Suppressor macrophage (primary cell): Measurements from ENCODE around the gene PI4K2B.
"Not testable (repeated sequence)": the region's sequence is repeated elsewhere in the genome, so short reads cannot be mapped to it uniquely, and the experiment has no call there.

Experiments
- DNase-seq, 4 experiments: peaks; one replicate each; pipeline ENCODE4 v3.0.0-alpha.2; 2020 to 2022
- total RNA-seq, 17 experiments: gene quantifications; one replicate each; lab custom pipeline; 2026; ENCODE audit warnings: mixed read lengths in 6 of 17, inconsistent platforms in 3 of 17; lab: John Stamatoyannopoulos, UW

PI4K2B gene
- 44.1 to 258 (median 87.9) reads per million in 17 experiments for total RNA-seq

DNA sequence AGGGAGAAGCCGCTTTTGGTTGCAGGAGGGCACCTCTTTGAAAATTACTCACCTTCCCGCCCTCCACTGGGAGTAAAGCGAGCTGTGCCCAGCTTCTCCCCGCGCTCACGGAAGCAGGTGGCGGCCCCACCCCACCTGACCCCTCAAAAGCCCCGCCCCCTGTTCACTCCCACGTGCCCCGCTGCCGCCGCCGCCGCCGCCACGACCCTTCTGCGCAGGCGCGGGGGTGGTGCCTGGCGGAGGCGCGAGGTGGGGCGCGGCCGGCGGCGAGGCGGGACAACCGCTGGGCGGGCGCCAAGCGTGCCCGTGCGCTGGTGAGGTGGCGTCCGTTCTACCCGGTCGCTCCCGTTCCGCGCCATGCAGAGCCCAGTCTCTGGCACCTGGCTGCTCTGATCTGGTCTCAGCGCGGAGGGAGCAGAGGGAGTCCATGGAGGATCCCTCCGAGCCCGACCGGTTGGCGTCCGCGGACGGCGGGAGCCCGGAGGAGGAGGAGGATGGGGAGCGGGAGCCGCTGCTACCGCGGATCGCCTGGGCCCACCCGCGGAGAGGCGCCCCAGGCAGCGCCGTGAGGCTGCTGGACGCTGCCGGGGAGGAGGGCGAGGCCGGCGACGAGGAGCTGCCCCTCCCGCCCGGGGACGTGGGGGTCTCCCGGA is at the start of gene PI4K2B:
PI4K2B (plus strand) TSS at position 297 of the 653 bp plus-strand sequence; CDS start at position 428, 131 bp downstream.
- peak; percentile 93 to 99 (median 96) for DNase-seq

DNA sequence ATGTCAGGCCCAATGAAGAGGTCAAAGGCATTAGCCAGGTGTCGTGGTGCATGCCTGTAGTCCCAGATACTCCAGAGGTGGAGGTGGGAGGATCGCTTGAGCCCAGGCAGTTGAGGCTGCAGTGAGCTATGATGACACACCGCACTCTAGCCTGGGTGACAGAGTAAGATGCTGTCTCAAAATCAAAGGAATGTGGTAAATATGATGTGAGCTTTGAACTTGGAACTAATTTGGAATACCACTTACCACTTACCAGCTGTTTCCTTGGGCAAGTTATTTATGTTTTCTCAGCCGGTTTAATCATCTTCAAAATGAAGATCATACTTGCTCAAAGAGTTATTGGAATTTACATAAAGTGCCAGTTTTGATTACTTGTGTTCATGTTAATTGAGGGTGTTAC is 49.8 kb upstream of the PI4K2B start:
- DNase-seq, result no peak

DNA sequence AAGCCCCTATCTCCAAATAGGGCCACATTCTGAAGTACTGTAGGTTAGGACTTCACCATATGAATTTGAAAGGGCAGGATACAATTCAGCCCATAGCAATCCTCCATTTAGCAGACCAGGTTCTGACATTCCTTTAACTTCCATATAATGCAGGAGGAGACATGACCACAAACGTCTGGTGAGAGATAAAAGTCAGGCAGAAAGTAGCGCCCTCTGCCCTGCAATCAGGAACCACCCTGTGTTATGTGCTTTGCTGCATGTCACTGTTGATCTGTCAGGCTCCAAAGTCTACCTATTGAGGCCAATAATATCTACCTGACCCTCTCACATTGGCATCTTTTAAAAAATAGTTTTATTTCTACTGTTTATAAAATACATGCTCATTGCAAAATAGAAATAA is 43.4 kb upstream of the PI4K2B start:
- no peak for DNase-seq

GRCh38 chr4:25198713-25199112 is 35.1 kb upstream of the PI4K2B start:
- DNase-seq, result no peak

DNA sequence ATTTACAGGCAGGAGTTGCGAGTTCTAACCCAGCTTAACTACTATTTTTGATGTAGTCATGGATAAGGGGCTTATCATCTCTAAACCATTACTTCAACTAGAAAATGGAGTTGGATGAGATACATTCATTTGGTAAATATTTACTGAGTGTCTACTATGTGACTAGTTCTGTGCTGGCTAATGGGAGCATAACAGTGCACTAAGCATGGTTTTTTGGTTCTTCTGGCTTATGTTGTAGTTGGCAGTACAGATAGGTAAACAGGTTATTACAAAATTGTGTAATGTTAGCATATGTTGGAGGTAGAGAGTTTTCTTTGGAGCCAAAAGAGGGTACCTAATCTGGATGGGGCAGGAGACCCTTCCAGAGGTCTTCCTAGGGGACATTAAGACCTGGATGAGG is 25.8 kb upstream of the PI4K2B start:
- no peak for DNase-seq

GRCh38 chr4:25209702-25210101 is 24.1 kb upstream of the PI4K2B start:
- DNase-seq, result no peak

DNA sequence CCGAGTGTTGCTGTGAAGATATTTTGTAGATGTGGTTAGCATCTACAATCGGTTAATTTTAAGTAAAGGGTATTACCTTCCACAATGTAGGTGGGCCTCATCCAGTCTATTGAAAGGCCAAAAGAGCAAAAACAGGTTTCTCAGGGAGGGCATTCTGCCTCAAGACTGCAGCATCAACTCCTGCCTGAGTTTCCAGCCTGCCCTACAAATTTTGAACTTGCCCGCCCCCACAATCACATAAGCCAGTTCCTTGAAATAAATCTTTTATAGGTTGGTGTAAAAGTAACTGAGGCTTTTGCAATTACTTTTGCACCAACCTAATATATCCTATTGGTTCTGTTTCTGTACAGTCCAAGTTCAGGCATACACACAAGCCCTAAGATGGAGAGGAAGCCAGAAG is 22.1 kb upstream of the PI4K2B start:
- DNase-seq, result no peak

DNA sequence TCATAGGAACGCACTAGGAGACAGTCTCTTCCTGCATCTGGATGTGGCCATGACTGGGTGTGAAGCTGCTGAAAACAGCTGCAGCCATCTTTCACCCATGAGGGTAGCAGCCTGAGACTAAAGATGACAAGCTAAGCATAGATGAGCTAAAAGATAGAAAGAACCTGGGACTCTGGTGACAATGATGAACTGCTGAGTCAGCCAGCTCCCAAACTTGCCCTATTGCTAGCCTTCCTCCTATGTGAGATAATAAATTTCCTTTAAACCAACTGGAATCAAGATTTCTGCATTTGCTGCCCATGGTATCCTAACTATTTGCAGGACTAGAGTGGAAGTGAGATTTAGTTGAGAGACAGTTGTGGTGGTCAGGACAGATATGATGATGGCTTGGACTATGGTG is 21.0 kb upstream of the PI4K2B start:
- no peak for DNase-seq

- no peak for DNase-seq
Measured at GRCh38 chr4:25213347-25213979, 20.4 kb upstream of the PI4K2B start.

- DNase-seq, result not testable (repeated sequence)
Measured at GRCh38 chr4:25214750-25215149, 19.1 kb upstream of the PI4K2B start.

GRCh38 chr4:25215511-25215910 is 18.3 kb upstream of the PI4K2B start:
- DNase-seq, result no peak

GRCh38 chr4:25221377-25221776 is 12.5 kb upstream of the PI4K2B start:
- DNase-seq, result no peak

DNA sequence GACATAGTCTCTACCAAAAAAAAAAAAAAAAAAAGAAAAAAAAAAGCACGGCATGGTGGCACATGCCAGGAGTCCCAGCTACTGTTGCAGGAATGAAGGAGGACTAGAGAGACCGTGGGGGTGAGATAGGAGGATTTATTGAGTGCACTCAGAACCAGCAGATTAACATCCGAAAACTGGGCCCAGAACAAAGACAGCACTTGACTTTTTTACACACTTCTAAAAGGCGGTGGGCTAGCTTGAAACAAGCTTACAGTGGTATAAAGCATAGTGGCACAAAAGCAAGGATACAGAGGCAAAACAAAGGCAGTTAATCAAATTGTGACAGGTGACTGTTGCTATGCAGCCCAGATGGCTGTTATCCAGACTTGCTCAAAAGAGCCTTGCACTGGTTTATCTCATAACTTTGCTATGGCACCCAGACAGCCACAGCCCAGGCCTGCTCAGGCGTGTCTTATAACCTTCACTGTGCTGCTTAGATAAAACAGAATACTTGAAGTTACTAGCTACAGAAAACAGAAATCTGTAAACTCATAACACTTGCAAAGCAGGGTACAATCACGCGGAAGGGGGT is 9.9 kb upstream of the PI4K2B start:
- peak; percentile 23 to 44 (median 34) for DNase-seq

DNA sequence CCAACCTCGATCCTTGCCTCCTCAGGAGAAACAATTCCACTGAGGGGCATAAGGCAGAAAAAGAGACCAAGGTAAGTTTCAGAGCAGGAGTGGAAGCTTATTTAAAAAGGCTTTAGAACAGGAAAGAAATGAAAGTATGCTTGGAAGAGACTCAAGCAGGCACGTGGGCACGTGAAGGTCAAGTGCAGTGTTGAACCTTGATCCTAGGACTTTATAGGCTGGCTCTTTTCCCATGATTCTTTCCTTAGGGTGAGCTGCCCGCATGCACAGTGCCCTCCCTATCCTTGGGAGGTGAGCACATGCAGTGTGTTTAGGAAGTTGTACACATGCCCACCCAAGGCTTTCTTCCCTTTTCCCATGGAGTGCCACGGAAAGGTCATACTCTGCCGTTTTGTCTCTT is 4.0 kb upstream of the PI4K2B start:
- no peak for DNase-seq

GRCh38 chr4:25233194-25233593 is 639 bp upstream of the PI4K2B start:
- DNase-seq, result no peak

DNA sequence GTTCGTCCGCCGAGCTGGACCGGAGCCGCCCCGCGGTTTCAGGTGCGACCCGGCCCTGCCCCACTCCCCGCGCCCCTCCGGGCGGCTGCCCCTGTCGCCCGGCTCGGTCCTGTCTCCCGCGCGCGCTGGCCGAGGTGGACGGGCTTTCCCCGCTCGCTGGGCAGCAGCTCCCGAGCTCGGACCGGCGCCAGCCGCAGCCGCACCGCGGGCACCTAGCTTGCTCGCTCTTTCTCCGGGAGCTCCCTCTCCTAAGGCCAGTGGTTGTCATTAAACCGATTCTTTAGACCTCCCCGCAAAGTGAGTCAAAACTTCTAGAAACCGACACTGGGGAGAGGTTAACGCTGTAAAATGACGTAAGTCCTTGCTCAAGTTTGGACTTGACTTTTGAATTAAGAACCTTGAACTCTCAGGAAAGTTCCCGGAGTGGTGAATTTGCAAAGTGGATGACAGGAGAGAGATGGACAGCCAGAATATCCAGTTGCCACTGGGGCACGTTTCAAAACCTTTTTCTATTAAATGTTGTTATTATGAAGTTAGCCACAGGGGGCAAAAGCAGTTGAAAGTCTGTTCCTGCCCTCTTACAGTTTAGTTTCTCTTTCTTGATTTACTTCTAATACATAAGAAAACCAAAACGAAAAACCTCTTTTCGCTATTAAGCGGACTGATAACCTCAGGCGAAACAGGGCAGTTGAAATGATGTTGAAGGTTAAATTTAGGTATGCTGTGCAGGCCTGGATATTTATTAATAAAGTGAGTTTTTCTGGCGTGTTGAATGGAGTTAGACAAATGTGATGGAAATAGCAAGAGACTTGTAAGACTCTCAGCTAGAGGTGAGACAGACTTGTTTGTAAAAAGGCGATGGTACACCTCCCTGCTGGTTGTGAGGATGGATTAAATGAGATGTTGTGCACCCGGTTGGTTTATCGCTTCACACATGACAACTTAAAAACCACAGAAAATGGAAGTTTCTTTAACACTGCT is 847 bp downstream of the PI4K2B start:
- peak; percentile 70 to 89 (median 81) for DNase-seq

DNA sequence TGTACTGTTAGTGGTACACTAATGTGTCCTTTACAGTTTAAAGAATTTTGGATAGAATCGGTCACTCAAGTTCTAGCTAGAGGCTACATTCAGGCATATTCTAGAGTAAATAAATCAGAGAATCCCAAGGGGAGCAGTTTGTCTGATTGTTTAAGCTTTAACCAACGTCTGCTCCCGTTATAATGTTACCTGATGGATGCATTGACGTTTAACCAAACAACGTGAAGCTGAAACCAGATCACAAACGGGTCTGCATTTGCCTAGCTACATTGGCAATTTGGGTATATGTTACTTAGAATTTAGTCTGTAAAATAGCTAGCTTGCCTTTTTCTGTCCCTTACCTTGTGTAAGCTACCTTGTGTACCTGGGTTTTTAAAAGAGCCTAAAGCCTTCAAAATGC is 1.6 kb downstream of the PI4K2B start:
- no peak for DNase-seq

DNA sequence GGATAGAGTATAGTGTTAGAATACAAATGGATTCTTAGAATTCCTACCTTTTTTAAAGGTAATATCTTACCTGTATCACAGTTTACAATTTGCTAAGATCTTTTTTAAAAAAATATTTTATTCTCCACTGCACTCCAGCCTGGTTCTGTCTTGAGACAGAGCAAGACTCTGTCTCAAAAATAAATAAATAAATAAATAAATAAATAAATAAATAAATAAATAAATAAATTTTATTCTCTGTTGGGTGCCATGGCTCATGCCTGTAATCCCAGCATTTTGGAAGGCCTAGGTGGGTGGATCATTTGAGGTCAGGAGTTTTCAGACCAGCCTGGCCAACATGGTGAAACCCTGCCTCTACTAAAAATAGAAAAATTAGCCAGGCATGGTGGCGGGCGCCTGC is 2.2 kb downstream of the PI4K2B start:
- not testable (repeated sequence) for DNase-seq

GRCh38 chr4:25236971-25237370 is 3.1 kb downstream of the PI4K2B start:
- no peak for DNase-seq

- DNase-seq, result no peak
Measured at GRCh38 chr4:25238052-25238451, 4.2 kb downstream of the PI4K2B start.

GRCh38 chr4:25239528-25239927 is 5.7 kb downstream of the PI4K2B start:
- DNase-seq, result not testable (repeated sequence)

DNA sequence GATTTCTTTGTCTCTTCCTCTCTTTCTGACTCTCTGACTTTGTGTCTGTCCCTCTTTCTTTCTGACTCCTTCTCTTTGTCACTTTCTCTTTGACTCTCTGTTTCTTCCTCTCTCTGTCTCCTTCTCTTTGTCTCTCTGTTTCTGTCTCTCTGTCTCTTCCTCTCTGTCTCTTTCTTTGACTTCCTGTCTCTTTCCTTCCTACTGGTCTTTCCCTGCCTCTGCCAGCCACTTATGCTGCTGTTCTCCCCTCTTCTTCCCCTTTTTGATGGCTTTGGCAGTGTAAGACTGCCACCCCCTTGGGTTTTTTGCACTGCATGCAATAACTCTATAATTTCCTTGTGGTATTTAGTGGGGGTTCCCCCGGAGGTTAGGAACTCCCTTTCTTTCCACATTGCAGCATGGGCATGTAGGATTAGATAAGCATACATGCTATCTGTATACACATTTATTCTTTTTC is 6.9 kb downstream of the PI4K2B start:
- peak; percentile 53 to 79 (median 69) for DNase-seq

GRCh38 chr4:25242195-25242594 is 8.4 kb downstream of the PI4K2B start:
- DNase-seq, result peak; percentile 8 to 44 (median 39)
